H9 (cell line): ENCODE data around the gene MLLT3. TPM values are rescaled to one million over a fixed set of nuclear protein-coding genes. Genes with fewer than 3 reads are reported as not detected.

Source experiments
- DNase-seq: peaks from one replicate; pipeline ENCODE4 v3.0.0-alpha.2; 2017
- H2AFZ ChIP-seq: one replicate; pipeline ENCODE4 v1.6.1; 2013; ENCODE audit warnings: mild to moderate bottlenecking, low read length, control low read depth, moderate library complexity
- H2AK5ac ChIP-seq: 2 replicates; pipeline ENCODE4 v1.6.1; 2013; ENCODE audit warnings: low read length, control low read depth, mixed read lengths; ENCODE audit not compliant: insufficient read length
- H2BK120ac ChIP-seq: one replicate; pipeline ENCODE4 v1.6.1; 2013; ENCODE audit warnings: low read depth, mild to moderate bottlenecking, low read length, control low read depth, inconsistent platforms; ENCODE audit not compliant: poor library complexity, severe bottlenecking
- H2BK12ac ChIP-seq: 2 replicates; pipeline ENCODE4 v1.6.1; 2013; ENCODE audit warnings: low read length, control low read depth, mixed read lengths, low read depth; ENCODE audit not compliant: insufficient read length
- H2BK15ac ChIP-seq: 2 replicates; pipeline ENCODE4 v1.6.1; 2013; ENCODE audit warnings: low read depth, low read length, control low read depth
- H2BK20ac ChIP-seq: one replicate; pipeline ENCODE4 v1.6.1; 2013; ENCODE audit warnings: low read depth, mild to moderate bottlenecking, low read length, control low read depth, inconsistent platforms; ENCODE audit not compliant: poor library complexity, severe bottlenecking
- H2BK5ac ChIP-seq: 2 replicates; pipeline ENCODE4 v1.6.1; 2013; ENCODE audit warnings: low read length, control low read depth, mixed read lengths; ENCODE audit not compliant: insufficient read length
- H3K14ac ChIP-seq: 2 replicates; pipeline ENCODE4 v1.6.1; 2013; ENCODE audit warnings: low read length, control low read depth; ENCODE audit not compliant: insufficient read depth
- H3K18ac ChIP-seq: 2 replicates; pipeline ENCODE4 v1.6.1; 2013; ENCODE audit warnings: low read depth, mild to moderate bottlenecking, mixed read lengths, low read length, control low read depth; ENCODE audit not compliant: insufficient read length
- H3K23ac ChIP-seq: 2 replicates; pipeline ENCODE4 v1.6.1; 2013; ENCODE audit warnings: low read length, control low read depth, mixed read lengths, low read depth; ENCODE audit not compliant: insufficient read length
- H3K23me2 ChIP-seq: 2 replicates; pipeline ENCODE4 v1.6.1; 2013; ENCODE audit warnings: low read depth, mild to moderate bottlenecking, mixed read lengths, low read length, control low read depth; ENCODE audit not compliant: insufficient read length, poor library complexity, severe bottlenecking
- H3K27ac ChIP-seq: 2 replicates; pipeline ENCODE4 v1.5.1; 2013; ENCODE audit warnings: low read length, control low read depth, mixed read lengths, low read depth; ENCODE audit not compliant: insufficient read length
- H3K27me3 ChIP-seq: 2 replicates; pipeline ENCODE4 v1.6.1; 2013; ENCODE audit warnings: low read length, control low read depth, inconsistent platforms; ENCODE audit not compliant: insufficient read depth
- H3K4ac ChIP-seq: 2 replicates; pipeline ENCODE4 v1.6.1; 2013; ENCODE audit warnings: low read depth, mild to moderate bottlenecking, control low read depth, inconsistent platforms, low read length, moderate library complexity
- H3K4me1 ChIP-seq: 2 replicates; pipeline ENCODE4 v1.6.1; 2013; ENCODE audit warnings: low read length, control low read depth, inconsistent platforms; ENCODE audit not compliant: insufficient read depth
- H3K4me2 ChIP-seq: 2 replicates; pipeline ENCODE4 v1.6.1; 2013; ENCODE audit warnings: low read length, control low read depth, mixed read lengths; ENCODE audit not compliant: insufficient read length, insufficient read depth
- H3K56ac ChIP-seq: 2 replicates; pipeline ENCODE4 v1.6.1; 2013; ENCODE audit warnings: low read depth, mild to moderate bottlenecking, mixed read lengths, low read length, control low read depth; ENCODE audit not compliant: insufficient read length
- H3K79me1 ChIP-seq: 2 replicates; pipeline ENCODE4 v1.6.1; 2013; ENCODE audit warnings: low read depth, mild to moderate bottlenecking, moderate library complexity, low read length, control low read depth, inconsistent platforms; ENCODE audit not compliant: insufficient read depth, poor library complexity, severe bottlenecking
- H3K79me2 ChIP-seq: 2 replicates; pipeline ENCODE4 v1.6.1; 2013; ENCODE audit warnings: low read length, control low read depth, inconsistent platforms; ENCODE audit not compliant: insufficient read depth
- H3K9ac ChIP-seq: 2 replicates; pipeline ENCODE4 v1.6.1; 2013; ENCODE audit warnings: low read length, control low read depth, mixed read lengths; ENCODE audit not compliant: insufficient read length; ENCODE audit errors: extremely low read depth
- H3K9me3 ChIP-seq: one replicate; pipeline ENCODE4 v1.6.1; 2013; ENCODE audit warnings: low read depth, low read length, inconsistent platforms; ENCODE audit not compliant: control insufficient read depth
- H3T11ph ChIP-seq: one replicate; pipeline ENCODE4 v1.6.1; 2013; ENCODE audit warnings: mild to moderate bottlenecking, low read length, control low read depth, inconsistent platforms
- H4K20me1 ChIP-seq: one replicate; pipeline ENCODE4 v1.6.1; 2013; ENCODE audit not compliant: control insufficient read depth, insufficient read length, insufficient read depth
- H4K5ac ChIP-seq: 2 replicates; pipeline ENCODE4 v1.6.1; 2013; ENCODE audit warnings: low read depth, mild to moderate bottlenecking, mixed read lengths, low read length, control low read depth; ENCODE audit not compliant: insufficient read length
- H4K8ac ChIP-seq: replicated peaks from 2 replicates; pipeline ENCODE4 v1.6.1; 2013; ENCODE audit warnings: low read length, control low read depth, mixed read lengths, low read depth; ENCODE audit not compliant: insufficient read length
- H4K91ac ChIP-seq: 2 replicates; pipeline ENCODE4 v1.6.1; 2013; ENCODE audit warnings: low read depth, mild to moderate bottlenecking, moderate library complexity, mixed read lengths, low read length, control low read depth; ENCODE audit not compliant: insufficient read length
- H3K27ac Mint-ChIP-seq, 3 experiments: 2 replicates in 2 of 3; 3 replicates in 1 of 3; pipeline ENCODE4 v1.8.0; 2020 to 2021; ENCODE audit warnings: mixed read lengths in 3 of 3, mild to moderate bottlenecking in 1 of 3, moderate library complexity in 1 of 3
- H3K27me3 Mint-ChIP-seq: 2 replicates; pipeline ENCODE4 v1.8.0; 2021; ENCODE audit warnings: low read depth, mild to moderate bottlenecking, moderate library complexity, mixed read lengths
- H3K36me3 Mint-ChIP-seq, 3 experiments: 2 replicates in 2 of 3; 3 replicates in 1 of 3; pipeline ENCODE4 v1.8.0; 2020 to 2021; ENCODE audit warnings: low read depth in 3 of 3, mixed read lengths in 3 of 3; ENCODE audit not compliant: insufficient read depth in 1 of 3
- H3K4me1 Mint-ChIP-seq, 2 experiments: 2 replicates each; pipeline ENCODE4 v1.8.0; 2020; ENCODE audit warnings: mixed read lengths in 2 of 2
- H3K4me3 Mint-ChIP-seq, 2 experiments: 2 replicates in 1 of 2; 3 replicates in 1 of 2; pipeline ENCODE4 v1.8.0; 2020 to 2021; ENCODE audit warnings: mild to moderate bottlenecking in 2 of 2, mixed read lengths in 2 of 2, moderate library complexity in 1 of 2
- H3K9me3 Mint-ChIP-seq, 2 experiments: 2 replicates in 1 of 2; 3 replicates in 1 of 2; pipeline ENCODE4 v1.8.0; 2020; ENCODE audit warnings: mild to moderate bottlenecking in 2 of 2, mixed read lengths in 2 of 2, moderate library complexity in 1 of 2
- WGBS: extraction: QIAGEN DNeasy Blood & Tissue Kit; methylation state at CpG from one replicate; pipeline ENCODE4 v1.1.7; 2013; ENCODE audit warnings: missing lambda C conversion rate, low lambda C conversion rate, mixed read lengths; ENCODE audit not compliant: insufficient read length; ENCODE audit errors: extremely low coverage; 5-methylcytosine and 5-hydroxymethylcytosine counted together
- total RNA-seq: library from RNA; stranded (reverse); gene quantifications from 2 replicates; pipeline ENCODE4 v1.2.1, GENCODE V29; 2021
- TF ChIP-seq, protein P1 (sequence below): fragments of 200-600 bp; sonication (generic); conservative IDR thresholded peaks from 3 replicates; pipeline ENCODE4 v1.8.0; 2021; ENCODE audit warnings: antibody characterized with exemption, mild to moderate bottlenecking

MLLT3 gene
- total RNA-seq, 1 experiment from 2014 or later = 3.9 TPM

DNA sequence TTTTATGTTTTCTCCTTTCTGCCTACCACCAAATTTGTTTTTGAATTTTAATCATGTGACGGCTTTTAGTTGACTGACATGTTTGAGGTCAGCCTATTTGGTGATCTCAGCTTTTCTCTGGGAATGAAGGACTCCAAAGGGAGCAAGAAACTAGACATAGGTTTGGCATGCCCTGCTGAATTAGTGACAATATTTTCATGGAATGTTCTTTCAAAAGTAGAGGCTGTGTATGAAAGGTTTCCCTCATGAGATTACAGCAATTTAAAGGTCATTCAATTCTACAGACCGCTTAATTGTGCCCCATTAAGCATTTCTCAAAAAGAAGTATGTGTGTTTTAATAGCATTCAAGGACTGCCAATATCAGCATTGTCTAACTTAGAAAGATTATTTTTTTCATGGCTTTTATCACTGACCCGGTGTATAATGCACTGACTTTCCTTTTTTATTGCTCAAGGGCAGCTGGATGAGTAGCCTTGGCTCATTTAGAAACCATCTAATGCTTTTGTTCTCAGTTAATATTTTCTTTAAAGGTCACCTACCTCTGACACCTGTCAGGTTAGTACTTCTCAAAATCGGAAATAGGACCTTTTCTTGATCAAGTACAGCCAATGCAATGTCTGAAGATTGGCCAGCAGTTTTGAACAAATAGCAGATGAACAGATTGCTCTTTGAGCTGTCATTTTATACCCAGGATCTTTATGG lies 8.1 kb upstream of the MLLT3 start:
- Mint-ChIP-seq H3K4me3 (no peak overlapping the region), H3K9me3 (no peaks in the 10 kb centered on the region), H3K36me3 (no peaks in the 10 kb centered on the region), H3K4me1 (peaks cover 10 to 14% of the 10 kb centered on the region in 2 experiments), H3K27me3 (no peaks in the 10 kb centered on the region), H3K27ac (no peak overlapping the region)
- TF ChIP-seq, protein P1, sequence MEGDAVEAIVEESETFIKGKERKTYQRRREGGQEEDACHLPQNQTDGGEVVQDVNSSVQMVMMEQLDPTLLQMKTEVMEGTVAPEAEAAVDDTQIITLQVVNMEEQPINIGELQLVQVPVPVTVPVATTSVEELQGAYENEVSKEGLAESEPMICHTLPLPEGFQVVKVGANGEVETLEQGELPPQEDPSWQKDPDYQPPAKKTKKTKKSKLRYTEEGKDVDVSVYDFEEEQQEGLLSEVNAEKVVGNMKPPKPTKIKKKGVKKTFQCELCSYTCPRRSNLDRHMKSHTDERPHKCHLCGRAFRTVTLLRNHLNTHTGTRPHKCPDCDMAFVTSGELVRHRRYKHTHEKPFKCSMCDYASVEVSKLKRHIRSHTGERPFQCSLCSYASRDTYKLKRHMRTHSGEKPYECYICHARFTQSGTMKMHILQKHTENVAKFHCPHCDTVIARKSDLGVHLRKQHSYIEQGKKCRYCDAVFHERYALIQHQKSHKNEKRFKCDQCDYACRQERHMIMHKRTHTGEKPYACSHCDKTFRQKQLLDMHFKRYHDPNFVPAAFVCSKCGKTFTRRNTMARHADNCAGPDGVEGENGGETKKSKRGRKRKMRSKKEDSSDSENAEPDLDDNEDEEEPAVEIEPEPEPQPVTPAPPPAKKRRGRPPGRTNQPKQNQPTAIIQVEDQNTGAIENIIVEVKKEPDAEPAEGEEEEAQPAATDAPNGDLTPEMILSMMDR = no peak
- Histone ChIP-seq H3K9ac (no peak overlapping the region), H2BK5ac (no peak overlapping the region), H4K8ac (no peak overlapping the region), H3K79me1 (no peaks in the 10 kb centered on the region), H3K4me1 (peaks cover 5% of the 10 kb centered on the region; the same call in 1 of the 2 replicates), H3K79me2 (no peaks in the 10 kb centered on the region), H3K14ac (no peak overlapping the region), H3K27me3 (no peaks in the 10 kb centered on the region), H4K5ac (no peak overlapping the region), H2AK5ac (no peak overlapping the region), H3K23ac (no peak overlapping the region), H3K18ac (no peak overlapping the region), H3K56ac (no peak overlapping the region), H4K20me1 (no peaks in the 10 kb centered on the region), H2BK15ac (no peak overlapping the region), H3K27ac (no peak overlapping the region), H2AFZ (no peak overlapping the region), H3K23me2 (no peaks in the 10 kb centered on the region), H3K4me2 (no peak overlapping the region), H3K4ac (no peak overlapping the region), H2BK120ac (no peak overlapping the region), H4K91ac (no peak overlapping the region), H2BK20ac (no peak overlapping the region), H3K9me3 (no peaks in the 10 kb centered on the region), H2BK12ac (no peak overlapping the region), H3T11ph (no peak overlapping the region)
- WGBS = no CpG with 5 or more reads among the region's 4 CpGs
- DNase-seq = no peak
